Right ventricle myocardium superior (tissue), 1 donor: ENCODE data around the gene DMD. TPM values are rescaled to one million over a fixed set of nuclear protein-coding genes. Genes with fewer than 3 reads are reported as not detected.

Experiments used
- ATAC-seq: fragments of 200-7000 bp; cut with Tn5 transposase; one replicate; pipeline ENCODE4 v1.9.1; 2020; ENCODE audit warnings: mild to moderate bottlenecking; ENCODE audit not compliant: poor library complexity
- DNase-seq: peaks from one replicate; pipeline ENCODE4 v3.0.0-alpha.2; 2020
- intact Hi-C: fragments of 100-400 bp; cut with DNase I; formaldehyde crosslinking; loops from one replicate; pipeline ENCODE4 v1.11.2; 2022
- total RNA-seq: library from RNA; stranded (reverse); fragmentation: NEBNext Ultra II Directional; extraction: Animal tissue kit (Norgen Biotek cat#: 25700); gene quantifications from one replicate; pipeline ENCODE4 v1.2.1, GENCODE V29; 2021
- donor health status: DM: no; HTN: yes; CAD: no; lungs with severe emphysema.

The DMD gene
- total RNA-seq, 1 donor from 2014 or later, result 135 TPM

DNA sequence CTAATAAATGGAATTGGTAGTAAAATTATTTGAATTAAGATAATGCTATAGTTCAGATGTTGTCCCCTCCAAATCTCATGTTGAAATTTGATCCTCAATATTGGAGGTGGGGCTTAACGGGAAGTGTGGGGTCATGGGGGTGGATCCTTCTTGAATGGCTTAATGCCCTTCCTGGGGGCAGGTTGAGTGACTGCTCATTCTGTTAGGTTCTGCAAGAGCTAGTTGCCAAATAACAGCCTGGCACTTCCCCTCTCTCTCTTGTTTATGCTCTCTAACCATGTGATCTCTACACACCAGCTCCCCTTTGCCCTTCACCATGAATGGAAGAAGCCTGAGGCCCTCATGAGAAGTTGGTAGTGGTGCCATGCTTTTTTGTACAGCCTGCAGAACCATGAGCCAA is 1414.7 kb downstream of the DMD start:
- intact Hi-C loops, result no loop called here
- DNase-seq (no peak), ATAC-seq (no peak)

DNA sequence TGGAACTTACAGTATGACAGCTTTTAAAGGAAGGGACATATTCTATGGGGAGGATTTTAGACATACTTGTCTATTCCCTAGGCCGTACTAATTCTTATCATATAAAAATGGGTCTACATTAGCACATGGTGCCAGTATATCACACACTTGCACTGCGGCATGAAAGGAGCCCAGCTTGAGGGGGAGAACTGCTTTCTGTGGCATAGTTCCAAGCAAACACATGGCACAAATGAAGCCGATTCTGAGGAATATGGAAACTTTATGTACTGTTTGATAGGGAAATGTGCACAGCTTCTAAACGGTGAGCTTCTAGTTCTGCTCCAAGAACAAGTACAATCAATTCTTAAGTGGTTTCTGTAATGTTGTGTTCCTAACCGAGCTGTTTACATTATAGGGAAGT is 1463.9 kb downstream of the DMD start:
- DNase-seq (no peak), ATAC-seq (no peak)
- intact Hi-C loops, result no loop called here

DNA sequence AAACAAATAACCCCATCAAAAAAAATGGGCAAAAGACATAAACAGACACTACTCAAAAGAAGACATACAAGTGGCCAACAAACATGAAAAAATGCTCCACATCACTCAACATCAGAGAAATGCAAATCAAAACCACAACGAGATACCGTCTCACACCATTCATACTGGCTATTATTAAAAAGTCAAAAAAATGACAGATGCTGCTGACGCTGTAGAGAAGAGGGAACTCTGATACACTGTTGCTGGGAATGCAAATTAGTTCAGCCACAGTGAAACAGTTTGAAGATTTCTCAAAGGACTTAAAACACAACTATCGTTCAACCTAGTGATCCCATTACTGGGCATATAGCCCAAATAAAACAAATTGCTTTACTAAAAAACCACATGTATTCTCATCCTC is 1468.3 kb downstream of the DMD start:
- intact Hi-C loops, result no loop called here
- no peak for DNase-seq
- ATAC-seq, result no peak

DNA sequence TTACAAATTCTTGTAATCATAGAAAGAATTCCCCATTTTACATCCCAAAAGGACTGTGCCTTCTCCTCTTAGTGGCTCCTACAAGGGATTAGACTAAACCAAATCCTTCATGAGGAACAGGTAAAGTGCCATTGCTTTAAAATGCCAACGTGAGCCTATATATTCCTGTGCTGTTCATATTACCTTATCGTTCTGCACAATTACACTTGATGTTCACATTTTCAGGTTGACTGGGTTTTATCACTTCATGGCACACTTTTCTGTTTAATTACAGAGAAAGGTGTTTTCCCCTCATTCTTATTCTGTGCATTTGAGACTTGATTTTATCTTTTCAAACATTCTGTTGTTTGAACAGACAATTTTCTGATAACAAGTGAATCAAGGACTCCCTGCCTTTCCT is 1493.9 kb downstream of the DMD start:
- DNase-seq, result no peak
- no peak for ATAC-seq
- intact Hi-C loops, result no loop called here

DNA sequence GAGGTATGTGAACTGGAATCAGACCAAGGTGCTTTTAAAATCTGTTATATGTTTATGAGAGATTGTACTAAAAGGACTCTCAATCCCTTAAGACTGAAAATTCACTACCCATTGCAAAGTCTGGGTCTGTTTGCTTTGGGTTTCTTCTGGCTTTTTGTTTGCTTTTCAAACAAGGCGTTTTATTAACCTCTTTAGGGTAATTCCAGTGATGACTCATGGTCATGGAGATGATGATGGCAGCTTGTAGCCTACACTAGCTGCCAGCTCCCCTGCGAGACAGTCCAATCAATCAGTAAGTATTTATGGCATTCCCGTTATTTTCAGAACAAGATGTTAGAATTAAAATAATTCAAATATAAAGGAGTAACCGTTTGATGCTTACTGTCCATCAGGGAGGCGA is 1495.7 kb downstream of the DMD start:
- ATAC-seq (no peak), DNase-seq (no peak)
- intact Hi-C loops, result no loop called here

DNA sequence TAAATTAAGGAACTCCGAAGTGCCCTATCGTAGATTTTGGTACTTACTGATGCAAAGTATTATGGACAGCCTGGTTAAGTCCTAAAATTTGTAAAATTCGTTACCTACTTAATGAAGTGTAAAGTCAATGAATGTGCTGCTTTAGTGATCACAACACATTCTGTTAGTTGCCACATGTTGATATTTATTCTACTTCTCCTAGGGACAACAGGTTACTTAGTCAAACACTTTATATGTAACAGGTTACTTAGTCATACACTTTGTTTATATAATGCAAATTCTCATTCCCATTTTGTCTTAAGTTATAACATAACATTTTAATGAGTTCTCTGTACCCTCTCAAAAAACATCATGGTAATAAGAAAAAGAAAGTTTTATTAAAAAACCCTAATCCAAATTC is 1496.6 kb downstream of the DMD start:
- no peak for DNase-seq
- ATAC-seq, result no peak
- intact Hi-C loops, result no loop called here

DNA sequence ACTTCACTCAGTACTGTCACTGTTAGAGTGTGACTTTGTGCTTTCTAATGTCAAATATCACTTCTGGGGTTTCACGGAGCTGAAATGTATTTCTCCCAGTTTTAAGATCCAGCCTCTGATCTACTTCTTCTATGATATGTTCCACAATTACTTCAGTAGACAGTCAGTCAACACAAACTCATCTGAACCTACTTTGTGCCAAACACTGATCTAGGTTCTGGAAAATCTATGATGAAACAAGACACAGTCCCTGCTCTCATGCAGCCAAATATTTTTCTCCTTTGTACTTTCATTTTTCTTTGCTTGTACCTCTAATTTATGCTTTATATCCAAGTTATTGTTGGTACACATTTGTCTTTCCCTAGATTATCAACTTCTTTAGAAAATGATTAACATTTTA is 1498.2 kb downstream of the DMD start:
- intact Hi-C loops, result no loop called here
- DNase-seq (no peak), ATAC-seq (no peak)

DNA sequence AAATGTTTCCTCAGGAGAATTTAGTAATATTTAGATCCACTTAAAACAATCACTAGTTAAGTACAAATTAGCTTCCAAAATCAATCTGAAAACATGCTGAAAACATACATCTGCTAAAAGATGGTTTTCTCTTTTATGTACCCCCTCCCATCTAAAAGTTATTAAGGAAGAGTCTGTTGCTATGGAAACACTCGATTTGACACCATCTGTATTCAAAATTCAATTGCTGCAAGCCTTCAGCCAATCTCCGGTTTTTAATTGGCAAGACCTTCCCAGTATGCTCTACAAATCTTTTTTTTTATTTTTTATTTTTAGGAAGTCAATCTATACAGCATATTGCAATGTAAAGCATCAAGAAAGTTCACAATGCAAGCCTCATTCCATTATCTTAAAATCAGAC is 1500.2 kb downstream of the DMD start:
- DNase-seq (no peak), ATAC-seq (no peak)
- intact Hi-C loops, result no loop called here

DNA sequence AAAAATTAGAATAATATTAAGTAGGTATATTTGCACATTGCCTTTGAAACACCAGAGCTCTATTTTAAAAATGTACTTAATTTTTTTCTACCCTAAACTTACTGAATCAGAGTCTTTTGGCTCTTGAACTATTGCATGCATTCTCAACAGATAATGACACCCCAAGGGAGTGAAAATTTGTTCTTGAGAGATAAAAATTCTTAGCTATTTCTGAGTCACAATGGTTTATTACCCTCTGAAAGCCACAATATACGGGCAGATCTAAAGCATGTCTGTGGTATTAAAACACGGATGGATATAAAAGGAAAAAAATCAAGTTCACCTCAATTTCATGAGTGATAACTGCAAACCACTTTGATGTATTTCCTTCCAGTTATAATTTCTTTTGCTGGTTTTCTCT is 1503.2 kb downstream of the DMD start:
- intact Hi-C loops, result no loop called here
- no peak for ATAC-seq
- no peak for DNase-seq

DNA sequence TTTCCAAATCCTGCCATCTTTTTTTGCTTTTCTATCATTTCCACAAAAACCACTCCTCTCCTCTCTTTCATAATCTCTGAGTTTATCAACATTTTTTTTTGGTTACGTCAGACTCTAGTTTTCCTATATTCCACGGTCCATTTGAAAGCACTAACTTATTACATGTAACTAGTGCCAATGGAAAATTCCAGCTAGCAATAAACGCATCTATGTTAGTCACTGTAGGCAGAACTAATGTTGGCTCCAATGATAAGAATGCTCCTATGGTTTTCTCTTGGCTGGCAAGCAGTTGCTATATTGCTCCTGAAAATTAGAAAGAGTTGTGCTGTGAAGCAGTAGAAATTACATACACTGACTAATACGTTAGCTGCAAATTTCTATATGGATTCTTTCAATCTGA is 1504.9 kb downstream of the DMD start:
- no peak for DNase-seq
- intact Hi-C loops, result no loop called here
- ATAC-seq, result no peak

DNA sequence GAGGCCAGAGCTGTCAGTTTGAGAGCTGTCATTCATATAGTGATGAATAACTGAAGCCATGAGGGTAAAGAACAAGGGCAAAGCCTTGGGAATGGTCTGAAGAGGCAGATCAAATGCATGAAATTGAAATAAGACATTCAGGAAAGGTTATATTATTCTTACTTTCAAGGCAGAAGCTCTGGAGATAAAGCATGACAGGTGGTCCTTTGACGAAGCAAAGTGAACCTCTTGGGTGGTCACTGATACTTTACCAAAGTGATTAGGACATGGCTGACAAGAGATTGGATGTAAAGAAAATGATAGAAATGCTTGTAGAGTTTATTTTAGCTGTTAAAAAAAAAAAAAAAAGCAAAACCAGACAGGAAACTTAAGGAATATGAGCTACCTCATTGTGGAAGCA is 1505.5 kb downstream of the DMD start:
- no peak for ATAC-seq
- intact Hi-C loops, result no loop called here
- no peak for DNase-seq

DNA sequence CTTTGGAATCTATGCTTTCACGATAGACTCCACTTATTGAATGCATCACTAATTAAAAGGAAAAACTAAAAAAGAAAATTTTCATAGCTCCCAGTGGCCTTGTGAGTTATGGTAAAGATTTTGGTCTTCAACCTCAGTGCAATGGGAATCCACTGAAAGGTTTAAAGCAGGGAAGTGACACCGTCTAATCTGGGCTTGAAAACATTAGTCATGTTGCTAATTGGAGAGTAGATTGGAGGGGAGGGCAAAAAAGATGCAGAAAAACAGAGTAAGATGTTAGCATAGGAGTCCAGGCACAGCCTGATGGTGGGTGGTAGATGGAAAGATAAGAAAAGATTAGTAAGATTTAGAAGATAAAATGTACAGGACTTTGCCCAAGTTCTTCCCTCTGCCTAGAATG is 1506.4 kb downstream of the DMD start:
- intact Hi-C loops, result no loop called here
- no peak for ATAC-seq
- no peak for DNase-seq

DNA sequence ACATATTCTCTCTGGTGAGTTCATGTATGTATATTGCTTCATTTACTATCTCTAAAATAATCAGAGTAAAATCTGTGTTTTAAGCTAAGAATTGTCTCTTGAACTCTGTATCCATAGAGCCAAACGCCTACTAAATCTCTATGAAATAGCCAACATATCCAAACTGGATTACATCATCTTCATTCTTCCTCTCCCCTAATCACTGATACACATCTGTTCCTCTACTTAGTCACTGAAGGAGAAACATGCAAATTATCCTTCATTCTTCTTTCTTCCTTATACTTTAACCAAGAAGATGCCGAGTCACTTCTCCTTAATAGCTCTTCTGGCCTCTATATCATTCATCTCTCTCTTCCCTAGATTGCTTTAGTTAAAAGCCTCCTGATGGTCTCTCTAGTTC is 1509.1 kb downstream of the DMD start:
- DNase-seq (no peak), ATAC-seq (no peak)
- intact Hi-C loops, result no loop called here

DNA sequence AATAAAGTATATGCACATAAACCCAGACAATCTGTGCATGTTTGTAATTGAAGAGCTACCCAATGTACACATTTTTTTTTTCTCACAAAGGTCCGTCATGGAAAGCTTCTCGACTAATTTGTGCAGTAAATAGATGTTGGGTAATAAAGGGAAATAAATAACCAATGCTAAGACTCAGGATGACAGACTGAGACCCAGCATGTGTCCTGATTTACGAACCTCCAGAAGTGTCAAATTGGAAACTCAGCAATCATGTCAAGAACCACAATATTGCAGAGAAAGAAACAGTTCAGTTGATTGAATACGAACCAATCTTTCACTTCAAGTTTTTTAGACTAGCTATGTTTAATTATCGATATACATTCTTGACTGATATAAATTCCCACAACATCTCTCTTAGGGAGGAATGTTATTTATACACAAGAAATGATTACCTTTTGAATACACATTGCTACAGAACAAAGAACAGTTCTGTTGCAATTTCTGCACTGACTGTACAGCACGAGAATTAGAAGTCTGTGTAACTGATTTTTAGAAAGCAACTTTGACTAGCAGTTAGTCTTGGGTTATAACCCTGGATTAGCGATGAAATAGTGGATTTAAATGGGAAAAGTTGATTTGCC is 1513.9 kb downstream of the DMD start:
- intact Hi-C loops, result no loop called here
- ATAC-seq (no peak), DNase-seq (no peak)

DNA sequence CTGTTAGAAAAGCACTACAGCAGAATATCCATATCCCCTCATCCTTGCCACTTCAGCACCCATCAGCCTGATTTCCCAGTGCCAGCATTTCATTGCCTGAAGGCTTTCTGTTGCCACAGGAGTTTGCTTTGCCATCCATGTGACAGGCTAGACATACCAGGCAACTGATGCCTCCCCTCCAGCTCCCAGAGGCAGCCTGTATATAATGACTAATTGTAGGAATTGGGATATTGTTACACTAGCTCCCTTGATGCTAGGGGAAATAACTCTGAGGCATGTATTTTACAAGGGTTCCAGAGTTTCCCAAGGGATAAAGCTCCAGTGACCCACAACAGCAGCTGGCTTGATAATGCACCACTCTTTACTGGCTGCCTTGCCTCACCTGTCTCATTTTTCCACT is 1531.5 kb downstream of the DMD start:
- DNase-seq (no peak), ATAC-seq (no peak)
- intact Hi-C loops, result no loop called here

DNA sequence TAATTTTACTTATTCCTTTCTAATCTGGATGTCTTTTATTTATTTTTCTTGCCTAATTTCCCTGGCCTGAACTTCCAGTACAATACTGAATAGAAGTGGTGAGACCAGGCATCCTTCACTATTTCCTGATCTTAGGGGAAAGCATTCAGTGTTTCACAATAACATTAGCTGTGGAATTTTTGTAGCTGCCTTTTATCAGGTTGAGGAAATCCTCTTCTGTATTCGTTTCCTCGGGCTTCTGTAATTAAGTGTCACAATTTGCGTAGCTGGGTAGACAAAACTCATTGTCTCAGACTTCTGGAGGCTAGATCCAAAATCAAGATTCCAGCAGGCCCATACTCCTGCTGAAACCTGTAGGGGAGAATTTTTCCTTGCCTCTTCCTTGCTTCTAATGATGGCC is 1541.1 kb downstream of the DMD start:
- no peak for DNase-seq
- no peak for ATAC-seq
- intact Hi-C loops, result no loop called here

DNA sequence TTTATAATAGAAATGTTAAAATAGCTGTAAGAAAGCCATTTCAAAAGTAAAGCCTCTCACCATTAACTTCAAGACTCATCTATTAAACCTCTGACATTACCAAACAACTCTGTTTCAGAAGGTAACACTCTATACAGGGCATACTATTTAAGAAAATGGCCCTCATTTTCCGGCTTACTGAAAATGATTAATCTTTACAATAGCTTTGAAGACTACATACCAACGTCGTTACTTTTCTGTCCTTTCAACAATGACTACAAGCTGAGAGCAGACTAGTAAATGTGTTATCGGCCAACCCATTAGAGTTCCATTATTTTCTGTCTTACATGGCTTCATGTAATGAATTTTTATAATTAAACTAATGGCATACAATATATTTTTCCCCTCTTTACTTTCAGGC is 1545.9 kb downstream of the DMD start:
- no peak for ATAC-seq
- intact Hi-C loops, result no loop called here
- no peak for DNase-seq

DNA sequence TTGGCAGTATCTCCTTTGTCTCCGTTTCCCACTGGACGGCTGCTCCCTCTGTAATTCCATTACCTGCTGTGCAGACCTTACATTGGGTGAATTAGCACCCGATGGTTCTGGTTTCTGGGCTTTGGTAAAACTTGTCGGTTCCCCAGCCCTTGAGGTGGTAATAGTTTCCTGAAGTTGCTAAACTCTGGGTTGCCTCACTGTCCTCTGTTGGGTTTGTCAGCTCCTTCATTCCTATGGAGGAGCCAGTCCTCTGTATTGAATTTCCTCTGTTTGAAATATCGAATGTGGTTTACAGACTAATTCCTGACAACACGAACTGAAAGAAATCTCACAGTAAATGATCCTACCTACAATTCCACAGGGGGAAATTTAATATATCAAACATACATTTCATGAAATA is 1548.2 kb downstream of the DMD start:
- DNase-seq (no peak), ATAC-seq (no peak)
- intact Hi-C loops, result no loop called here

DNA sequence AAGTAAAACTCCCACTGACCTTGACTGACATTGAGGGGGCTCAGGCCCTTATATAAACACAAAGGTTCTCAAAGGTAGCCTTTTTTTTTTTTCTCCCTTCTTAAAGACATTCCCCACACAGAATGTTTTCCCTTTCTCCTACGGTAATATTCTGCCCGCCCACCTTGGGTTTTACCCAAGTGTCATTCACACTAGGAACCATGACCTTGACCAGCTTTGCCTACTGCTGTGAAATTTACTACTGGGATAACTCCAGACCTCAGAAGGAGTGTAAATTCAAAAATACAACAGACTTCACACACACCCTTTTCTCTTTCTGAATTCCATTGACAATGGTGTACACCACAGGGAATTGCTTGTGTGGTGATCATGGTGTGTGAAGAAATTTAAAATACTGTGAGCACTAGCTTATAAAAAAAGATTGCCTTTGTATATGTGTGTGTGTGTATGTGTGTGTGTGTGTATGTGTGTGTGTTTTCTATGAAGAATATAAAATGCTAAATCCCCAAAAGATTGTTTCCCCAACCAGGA is 1550.0 kb downstream of the DMD start:
- intact Hi-C loops, result no loop called here
- peak; percentile 49 for ATAC-seq
- no peak for DNase-seq

DNA sequence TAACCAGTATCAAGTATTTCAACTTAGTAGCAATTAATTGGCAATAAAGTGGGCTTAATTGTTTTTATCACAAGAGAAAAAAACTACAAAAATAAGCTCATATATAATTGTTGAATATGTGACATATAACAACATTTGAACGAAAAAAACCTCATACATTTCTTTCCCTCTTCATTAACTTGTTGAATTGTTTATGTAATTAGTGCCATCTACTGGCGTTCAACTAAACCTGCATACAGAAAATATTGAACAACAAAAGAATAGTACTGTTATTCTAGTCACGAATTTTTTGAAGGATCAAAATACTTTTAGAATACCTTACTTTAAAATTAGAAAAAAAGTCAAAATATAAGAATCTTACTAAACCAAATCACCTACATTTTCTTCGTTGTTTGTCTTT is 1553.0 kb downstream of the DMD start:
- intact Hi-C loops, result loop anchor here (5.0 kb wide), 1 partner anchor 621 kb away; no protein-coding TSS in a partner anchor
- ATAC-seq (no peak), DNase-seq (no peak)

DNA sequence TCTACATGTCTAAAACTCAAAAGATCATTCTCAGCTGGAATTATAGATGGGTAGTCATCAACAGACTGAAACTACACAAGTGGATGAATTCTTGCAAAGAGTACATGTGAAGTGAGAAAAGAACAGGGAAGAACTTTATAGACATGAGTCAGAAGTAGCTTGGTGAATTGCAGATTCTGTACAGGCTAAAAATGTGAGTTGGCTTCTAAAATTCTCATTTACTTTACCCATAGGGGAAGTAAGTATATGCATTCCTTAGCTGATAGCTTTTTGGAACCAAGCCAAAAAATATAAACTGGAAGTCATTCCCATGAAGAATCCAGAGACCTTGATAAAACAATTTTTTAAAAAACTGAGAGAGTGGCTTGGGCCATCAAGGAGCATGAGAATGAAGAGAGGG is 1555.3 kb downstream of the DMD start:
- DNase-seq (no peak), ATAC-seq (no peak)
- intact Hi-C loops, result loop anchor here (5.0 kb wide), 1 partner anchor 619 kb away; no protein-coding TSS in a partner anchor
